ENCODE results near the gene NMRK1.

- TF ChIP-seq POLR2A (IDR thresholded peaks at IDR 0.05; ENCODE audit: low read length) (no peak), GATA1 (IDR thresholded peaks at IDR 0.05; ENCODE audit: low read depth, low read length) (no peak)
These were observed 45.4 kb upstream of the NMRK1 start for GRCh38 chr9:75133396-75133795.

Measured in erythroblast (primary cell).